Suprapubic skin (tissue), 4 donors: ENCODE results near the gene DOK1. TPM values are rescaled to one million over a fixed set of nuclear protein-coding genes. Genes with fewer than 3 reads are reported as not detected.
A peak's percentile ranks its signal among the peaks of the same experiment; 100 is the strongest.

Experiments used
- DNase-seq, 2 donors: peaks; one replicate each; pipeline ENCODE4 v3.0.0-alpha.2; 2019; ENCODE audit warnings: low spot score in 2 of 2
- H3K27ac ChIP-seq: fragments of 200-600 bp; sonication (generic); one replicate; pipeline ENCODE4 v1.5.1; 2019
- H3K27me3 ChIP-seq: fragments of 200-600 bp; sonication (generic); one replicate; pipeline ENCODE4 v1.5.1; 2019
- H3K36me3 ChIP-seq: fragments of 200-600 bp; sonication (generic); one replicate; pipeline ENCODE4 v1.5.1; 2019
- H3K4me1 ChIP-seq: fragments of 200-600 bp; sonication (generic); one replicate; pipeline ENCODE4 v1.5.1; 2019
- H3K4me3 ChIP-seq: fragments of 200-600 bp; sonication (generic); one replicate; pipeline ENCODE4 v1.5.1; 2019; ENCODE audit warnings: mild to moderate bottlenecking
- H3K9me3 ChIP-seq: fragments of 200-600 bp; sonication (generic); one replicate; pipeline ENCODE4 v1.5.1; 2019
- EP300 ChIP-seq: sonication (generic); formaldehyde crosslinking; IDR thresholded peaks from one replicate; pipeline ENCODE4 v1.6.1; 2017; ENCODE audit warnings: antibody characterized with exemption
- POLR2A ChIP-seq, 2 donors: fragments of 450-650 bp; IDR thresholded peaks; one replicate each; pipeline ENCODE4 v1.6.1; 2017; ENCODE audit warnings: antibody characterized with exemption in 2 of 2, mild to moderate bottlenecking in 2 of 2, moderate library complexity in 2 of 2
- POLR2AphosphoS5 ChIP-seq, 3 donors: sonication (generic); formaldehyde crosslinking; IDR thresholded peaks; one replicate each; pipeline ENCODE4 v1.6.1; 2017; ENCODE audit warnings: antibody characterized with exemption in 3 of 3
- WGBS: methylation state at CpG from one replicate; pipeline ENCODE4 v1.1.5; 2018; 5-methylcytosine and 5-hydroxymethylcytosine counted together
- total RNA-seq, 4 donors: library from RNA; depleted of rRNA; stranded (reverse); fragments of >200 nt; gene quantifications; one replicate each; pipeline ENCODE4 v1.1.0, GENCODE V29; 2016
- TF ChIP-seq, protein P1 (sequence below), 2 donors: fragments of 200-600 bp in 1 of 2; fragments of 450-650 bp in 1 of 2; sonication (generic) in 1 of 2; IDR thresholded peaks; one replicate each; pipeline ENCODE4 v1.5.1; 2016 to 2019; ENCODE audit warnings: antibody characterized with exemption in 2 of 2, mild to moderate bottlenecking in 1 of 2, moderate library complexity in 1 of 2

Gene DOK1
- total RNA-seq, 4 donors from 2014 or later, result 3.3 to 10.6 (median 5.4) TPM

DNA sequence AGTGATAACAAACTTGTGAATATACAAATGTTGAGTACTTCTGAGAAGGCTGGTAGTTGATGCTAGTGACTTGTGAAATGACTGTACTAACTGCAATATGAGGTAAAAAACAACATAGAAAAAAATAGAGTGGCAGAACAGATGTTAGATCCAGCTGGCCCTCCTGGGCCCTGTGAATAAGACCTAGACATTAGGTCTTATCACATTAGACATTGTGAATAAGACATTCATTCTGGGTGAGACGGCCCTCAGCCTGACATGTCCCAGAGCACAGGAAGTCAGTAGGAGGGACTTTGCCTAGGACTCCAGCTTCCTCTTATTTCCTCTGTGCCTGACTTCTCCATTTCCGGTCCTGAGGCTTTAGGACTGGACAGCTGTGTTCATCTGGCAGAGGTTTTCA, 22.9 kb downstream of the DOK1 start:
- no peak for TF ChIP-seq EP300
- TF ChIP-seq POLR2A (IDR thresholded peaks at IDR 0.05), result no peak
- no peak for TF ChIP-seq POLR2AphosphoS5 (IDR thresholded peaks at IDR 0.05)
- TF ChIP-seq, protein P1, sequence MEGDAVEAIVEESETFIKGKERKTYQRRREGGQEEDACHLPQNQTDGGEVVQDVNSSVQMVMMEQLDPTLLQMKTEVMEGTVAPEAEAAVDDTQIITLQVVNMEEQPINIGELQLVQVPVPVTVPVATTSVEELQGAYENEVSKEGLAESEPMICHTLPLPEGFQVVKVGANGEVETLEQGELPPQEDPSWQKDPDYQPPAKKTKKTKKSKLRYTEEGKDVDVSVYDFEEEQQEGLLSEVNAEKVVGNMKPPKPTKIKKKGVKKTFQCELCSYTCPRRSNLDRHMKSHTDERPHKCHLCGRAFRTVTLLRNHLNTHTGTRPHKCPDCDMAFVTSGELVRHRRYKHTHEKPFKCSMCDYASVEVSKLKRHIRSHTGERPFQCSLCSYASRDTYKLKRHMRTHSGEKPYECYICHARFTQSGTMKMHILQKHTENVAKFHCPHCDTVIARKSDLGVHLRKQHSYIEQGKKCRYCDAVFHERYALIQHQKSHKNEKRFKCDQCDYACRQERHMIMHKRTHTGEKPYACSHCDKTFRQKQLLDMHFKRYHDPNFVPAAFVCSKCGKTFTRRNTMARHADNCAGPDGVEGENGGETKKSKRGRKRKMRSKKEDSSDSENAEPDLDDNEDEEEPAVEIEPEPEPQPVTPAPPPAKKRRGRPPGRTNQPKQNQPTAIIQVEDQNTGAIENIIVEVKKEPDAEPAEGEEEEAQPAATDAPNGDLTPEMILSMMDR (IDR thresholded peaks at IDR 0.05), result no peak
- H3K4me1 ChIP-seq, result peaks cover 6% of the 10 kb centered on the region
- no peaks in the 10 kb centered on the region for H3K27me3 ChIP-seq
- H3K4me3 ChIP-seq, result no peak overlapping the region
- WGBS, result 32% methylated on average over 2 of the region's 2 CpGs
- H3K36me3 ChIP-seq, result no peaks in the 10 kb centered on the region
- H3K9me3 ChIP-seq, result no peaks in the 10 kb centered on the region
- no peak for DNase-seq
- H3K27ac ChIP-seq, result peak overlapping the region; percentile 43

DNA sequence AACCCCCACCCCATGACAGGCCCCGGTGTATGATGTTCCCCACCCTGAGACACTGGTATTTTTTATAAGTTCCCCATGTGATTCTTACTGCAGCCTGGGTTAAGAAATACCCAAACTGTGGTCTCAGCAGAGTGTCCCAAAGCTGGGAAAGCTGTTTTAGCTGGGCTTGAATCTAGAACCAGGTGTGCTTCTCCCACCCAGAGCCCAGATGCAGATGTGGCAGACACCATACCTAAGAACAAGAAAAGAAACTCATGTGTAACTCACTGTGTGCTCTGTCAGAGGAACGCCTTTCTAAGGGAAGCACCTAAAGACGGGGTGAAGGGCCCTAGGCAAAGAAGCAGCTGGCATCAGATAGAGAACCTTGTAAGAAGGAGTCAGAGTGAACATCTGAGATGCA, 23.9 kb downstream of the DOK1 start:
- Histone ChIP-seq H3K27me3 (no peaks in the 10 kb centered on the region), H3K4me1 (peaks cover 6% of the 10 kb centered on the region), H3K36me3 (no peaks in the 10 kb centered on the region), H3K9me3 (no peaks in the 10 kb centered on the region), H3K27ac (no peak overlapping the region), H3K4me3 (no peak overlapping the region)
- no peak for DNase-seq
- WGBS, result 60% methylated on average over 3 of the region's 3 CpGs
- TF ChIP-seq POLR2AphosphoS5 (IDR thresholded peaks at IDR 0.05), result no peak
- TF ChIP-seq, protein P1 (IDR thresholded peaks at IDR 0.05), result no peak
- TF ChIP-seq EP300, result no peak
- no peak for TF ChIP-seq POLR2A (IDR thresholded peaks at IDR 0.05)

GRCh38 chr2:74581463-74581862, 26.9 kb downstream of the DOK1 start:
- 90% methylated on average over 3 of the region's 3 CpGs for WGBS
- no peak for DNase-seq
- no peak overlapping the region for H3K27ac ChIP-seq
- H3K9me3 ChIP-seq, result no peaks in the 10 kb centered on the region
- no peaks in the 10 kb centered on the region for H3K4me1 ChIP-seq
- no peaks in the 10 kb centered on the region for H3K27me3 ChIP-seq
- no peaks in the 10 kb centered on the region for H3K36me3 ChIP-seq
- TF ChIP-seq EP300, result no peak
- TF ChIP-seq POLR2AphosphoS5 (IDR thresholded peaks at IDR 0.05), result no peak
- no peak for TF ChIP-seq POLR2A (IDR thresholded peaks at IDR 0.05)
- TF ChIP-seq, protein P1 (IDR thresholded peaks at IDR 0.05), result no peak
- no peak overlapping the region for H3K4me3 ChIP-seq

GRCh38 chr2:74582184-74582583, 27.7 kb downstream of the DOK1 start:
- H3K36me3 ChIP-seq, result no peaks in the 10 kb centered on the region
- TF ChIP-seq POLR2A (IDR thresholded peaks at IDR 0.05) (no peak), POLR2AphosphoS5 (IDR thresholded peaks at IDR 0.05) (no peak)
- H3K9me3 ChIP-seq, result no peaks in the 10 kb centered on the region
- no peaks in the 10 kb centered on the region for H3K4me1 ChIP-seq
- DNase-seq, result no peak
- no peaks in the 10 kb centered on the region for H3K27me3 ChIP-seq
- H3K4me3 ChIP-seq, result no peak overlapping the region
- H3K27ac ChIP-seq, result no peak overlapping the region
- 77% methylated on average over 2 of the region's 2 CpGs for WGBS

GRCh38 chr2:74583504-74583903, 29.0 kb downstream of the DOK1 start:
- no peak overlapping the region for H3K27ac ChIP-seq

More at GRCh38 chr2:74583504-74583903, 29.0 kb downstream of the DOK1 start:
- Histone ChIP-seq H3K9me3 (no peaks in the 10 kb centered on the region), H3K27me3 (no peaks in the 10 kb centered on the region), H3K4me1 (no peaks in the 10 kb centered on the region), H3K4me3 (no peak overlapping the region), H3K36me3 (no peaks in the 10 kb centered on the region)
- no peak for DNase-seq
- TF ChIP-seq POLR2A (IDR thresholded peaks at IDR 0.05), result no peak
- TF ChIP-seq, protein P1 (IDR thresholded peaks at IDR 0.05), result no peak
- TF ChIP-seq EP300, result no peak
- no peak for TF ChIP-seq POLR2AphosphoS5 (IDR thresholded peaks at IDR 0.05)
